ENCODE data around the gene STYXL1.

The STYXL1 gene

DNA sequence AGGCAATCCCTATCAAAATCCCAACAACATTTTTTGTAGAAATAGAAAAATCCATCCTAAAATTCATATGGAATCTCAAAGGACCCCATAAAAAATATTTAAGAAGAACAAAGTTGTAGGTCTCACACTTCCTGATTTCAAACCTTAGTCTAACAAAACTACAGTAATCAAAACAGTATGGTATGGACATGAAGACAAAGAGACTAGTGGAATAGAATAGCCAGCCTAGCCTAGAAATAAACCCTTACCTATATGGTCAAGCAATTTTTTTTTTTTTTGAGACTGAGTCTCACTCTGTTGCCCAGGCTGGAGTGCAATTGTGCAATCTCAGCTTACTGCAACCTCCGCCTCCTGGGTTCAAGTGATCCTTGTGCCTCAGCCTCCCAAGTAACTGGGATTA lies 49.8 kb downstream of the STYXL1 start:
- TF ChIP-seq YY1 (IDR thresholded peaks at IDR 0.05; ENCODE audit: insufficient read depth, insufficient read length) (no peak), ZNF274 (IDR thresholded peaks at IDR 0.05; ENCODE audit: low read depth, low read length) (no peak), SUZ12 (IDR thresholded peaks at IDR 0.05; ENCODE audit: extremely low read depth, insufficient read depth, insufficient read length) (no peak)
- no peak overlapping the region for H3K9ac ChIP-seq (ENCODE audit: insufficient read length, low read depth)
- no peaks in the 10 kb centered on the region for H3K9me3 ChIP-seq (ENCODE audit: insufficient read depth, low read length)
- H3K4me1 ChIP-seq (ENCODE audit: insufficient read depth, insufficient read length): peaks cover 8% of the 10 kb centered on the region
- peaks cover 39% of the 10 kb centered on the region for H3K36me3 ChIP-seq (ENCODE audit: insufficient read depth, insufficient read length, low read length)
- H3K4me3 ChIP-seq (ENCODE audit: insufficient read length, low read depth): no peak overlapping the region
- no peaks in the 10 kb centered on the region for H3K27me3 ChIP-seq (ENCODE audit: insufficient read depth, insufficient read length)
- DNase-seq (ENCODE audit: low read depth, low spot score): no peak

- Histone ChIP-seq H3K9ac (ENCODE audit: insufficient read length, low read depth) (no peak overlapping the region), H3K27me3 (ENCODE audit: insufficient read depth, insufficient read length) (no peaks in the 10 kb centered on the region), H3K4me1 (ENCODE audit: insufficient read depth, insufficient read length) (peaks cover 8% of the 10 kb centered on the region), H3K36me3 (ENCODE audit: insufficient read depth, insufficient read length, low read length) (peaks cover 33% of the 10 kb centered on the region), H3K9me3 (ENCODE audit: insufficient read depth, low read length) (no peaks in the 10 kb centered on the region), H3K4me3 (ENCODE audit: insufficient read length, low read depth) (no peak overlapping the region)
- no peak for DNase-seq (ENCODE audit: low read depth, low spot score)
- TF ChIP-seq YY1 (IDR thresholded peaks at IDR 0.05; ENCODE audit: insufficient read depth, insufficient read length): no peak
Measured at GRCh38 chr7:75996476-75996875, 51.3 kb downstream of the STYXL1 start.

- Histone ChIP-seq H3K4me3 (ENCODE audit: insufficient read length, low read depth) (no peak overlapping the region), H3K9ac (ENCODE audit: insufficient read length, low read depth) (no peak overlapping the region), H3K36me3 (ENCODE audit: insufficient read depth, insufficient read length, low read length) (peaks cover 30% of the 10 kb centered on the region), H3K9me3 (ENCODE audit: insufficient read depth, low read length) (no peaks in the 10 kb centered on the region), H3K27me3 (ENCODE audit: insufficient read depth, insufficient read length) (no peaks in the 10 kb centered on the region), H3K4me1 (ENCODE audit: insufficient read depth, insufficient read length) (peaks cover 8% of the 10 kb centered on the region)
- TF ChIP-seq YY1 (IDR thresholded peaks at IDR 0.05; ENCODE audit: insufficient read depth, insufficient read length): no peak
- TF ChIP-seq ZNF274 (IDR thresholded peaks at IDR 0.05; ENCODE audit: low read depth, low read length): no peak
- no peak for TF ChIP-seq SUZ12 (IDR thresholded peaks at IDR 0.05; ENCODE audit: extremely low read depth, insufficient read depth, insufficient read length)
- no peak for DNase-seq (ENCODE audit: low read depth, low spot score)
Measured at GRCh38 chr7:75995996-75996395, 51.8 kb downstream of the STYXL1 start.

- peak overlapping the region; percentile 32 for H3K4me3 ChIP-seq (ENCODE audit: insufficient read length, low read depth)
- no peak for TF ChIP-seq ZNF274 (IDR thresholded peaks at IDR 0.05; ENCODE audit: low read depth, low read length)
- no peak for TF ChIP-seq YY1 (IDR thresholded peaks at IDR 0.05; ENCODE audit: insufficient read depth, insufficient read length)
- no peak for TF ChIP-seq SUZ12 (IDR thresholded peaks at IDR 0.05; ENCODE audit: extremely low read depth, insufficient read depth, insufficient read length)
- no peaks in the 10 kb centered on the region for H3K9me3 ChIP-seq (ENCODE audit: insufficient read depth, low read length)
- H3K9ac ChIP-seq (ENCODE audit: insufficient read length, low read depth): peak overlapping the region; percentile 72
- peaks cover 23% of the 10 kb centered on the region for H3K36me3 ChIP-seq (ENCODE audit: insufficient read depth, insufficient read length, low read length)
- no peaks in the 10 kb centered on the region for H3K27me3 ChIP-seq (ENCODE audit: insufficient read depth, insufficient read length)
- peaks cover 13% of the 10 kb centered on the region for H3K4me1 ChIP-seq (ENCODE audit: insufficient read depth, insufficient read length)
- DNase-seq (ENCODE audit: low read depth, low spot score): no peak
Measured at GRCh38 chr7:75995052-75995471, 52.7 kb downstream of the STYXL1 start.

GRCh38 chr7:75994388-75995051 lies 53.3 kb downstream of the STYXL1 start, which contains the start of gene TMEM120A:
Gene TMEM120A (minus strand): TSS chr7:75994595. CDS start chr7:75994570, 25 bp downstream.
- peak within 1 kb of the TSS; percentile 80 for H3K9ac ChIP-seq (ENCODE audit: insufficient read length, low read depth)
- no peak for TF ChIP-seq SUZ12 (IDR thresholded peaks at IDR 0.05; ENCODE audit: extremely low read depth, insufficient read depth, insufficient read length)
- peaks cover 18% of the 10 kb centered on the region for H3K4me1 ChIP-seq (ENCODE audit: insufficient read depth, insufficient read length)
- peak; percentile 86 for DNase-seq (ENCODE audit: low read depth, low spot score)
- H3K27me3 ChIP-seq (ENCODE audit: insufficient read depth, insufficient read length): no peaks in the 10 kb centered on the region
- H3K4me3 ChIP-seq (ENCODE audit: insufficient read length, low read depth): peak within 1 kb of the TSS; percentile 77
- H3K36me3 ChIP-seq (ENCODE audit: insufficient read depth, insufficient read length, low read length): peaks cover 27% of the 10 kb centered on the region
- H3K9me3 ChIP-seq (ENCODE audit: insufficient read depth, low read length): no peaks in the 10 kb centered on the region

DNA sequence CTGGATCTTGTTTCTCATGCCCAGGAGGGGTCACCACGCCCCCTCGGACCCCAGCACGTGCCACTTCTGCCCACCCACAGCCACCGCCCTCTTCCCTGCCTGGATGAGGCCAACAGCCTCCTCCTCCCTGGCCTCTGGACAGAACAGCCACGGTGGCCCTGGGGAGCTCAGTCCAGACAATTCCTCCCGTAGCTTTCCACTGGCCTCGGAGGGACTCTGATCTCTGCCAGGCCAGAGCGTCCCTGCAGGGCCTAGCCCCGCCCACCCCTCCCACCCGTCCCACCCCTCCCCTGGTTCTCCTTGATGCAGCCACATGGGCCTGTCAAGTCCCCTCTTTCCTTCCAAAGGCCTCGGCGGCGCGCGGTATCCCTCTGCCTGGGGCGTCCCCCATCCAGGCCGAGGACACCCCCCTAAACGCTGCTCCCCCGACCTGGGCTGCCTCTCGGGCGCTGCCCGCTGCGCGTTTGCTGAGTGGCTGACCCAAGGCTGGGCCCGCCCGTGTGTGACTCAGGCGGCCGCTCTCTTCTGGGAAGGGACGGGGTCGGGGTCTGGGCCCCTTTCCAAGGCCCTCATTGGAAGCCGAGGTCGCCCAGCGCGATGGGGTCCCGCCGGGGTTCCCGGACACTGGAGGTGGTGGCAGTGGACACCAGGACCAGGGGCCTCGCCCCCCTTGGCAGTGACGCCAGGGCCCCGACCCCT lies 54.0 kb downstream of the STYXL1 start:
- TF ChIP-seq ZNF274 (IDR thresholded peaks at IDR 0.05; ENCODE audit: low read depth, low read length) (no peak), SUZ12 (IDR thresholded peaks at IDR 0.05; ENCODE audit: extremely low read depth, insufficient read depth, insufficient read length) (no peak), YY1 (IDR thresholded peaks at IDR 0.05; ENCODE audit: insufficient read depth, insufficient read length) (no peak)
- Histone ChIP-seq H3K27me3 (ENCODE audit: insufficient read depth, insufficient read length) (no peaks in the 10 kb centered on the region), H3K36me3 (ENCODE audit: insufficient read depth, insufficient read length, low read length) (peaks cover 27% of the 10 kb centered on the region), H3K4me1 (ENCODE audit: insufficient read depth, insufficient read length) (peaks cover 23% of the 10 kb centered on the region), H3K9me3 (ENCODE audit: insufficient read depth, low read length) (no peaks in the 10 kb centered on the region), H3K4me3 (ENCODE audit: insufficient read length, low read depth) (peak overlapping the region; percentile 77), H3K9ac (ENCODE audit: insufficient read length, low read depth) (peak overlapping the region; percentile 80)
- no peak for DNase-seq (ENCODE audit: low read depth, low spot score)

DNA sequence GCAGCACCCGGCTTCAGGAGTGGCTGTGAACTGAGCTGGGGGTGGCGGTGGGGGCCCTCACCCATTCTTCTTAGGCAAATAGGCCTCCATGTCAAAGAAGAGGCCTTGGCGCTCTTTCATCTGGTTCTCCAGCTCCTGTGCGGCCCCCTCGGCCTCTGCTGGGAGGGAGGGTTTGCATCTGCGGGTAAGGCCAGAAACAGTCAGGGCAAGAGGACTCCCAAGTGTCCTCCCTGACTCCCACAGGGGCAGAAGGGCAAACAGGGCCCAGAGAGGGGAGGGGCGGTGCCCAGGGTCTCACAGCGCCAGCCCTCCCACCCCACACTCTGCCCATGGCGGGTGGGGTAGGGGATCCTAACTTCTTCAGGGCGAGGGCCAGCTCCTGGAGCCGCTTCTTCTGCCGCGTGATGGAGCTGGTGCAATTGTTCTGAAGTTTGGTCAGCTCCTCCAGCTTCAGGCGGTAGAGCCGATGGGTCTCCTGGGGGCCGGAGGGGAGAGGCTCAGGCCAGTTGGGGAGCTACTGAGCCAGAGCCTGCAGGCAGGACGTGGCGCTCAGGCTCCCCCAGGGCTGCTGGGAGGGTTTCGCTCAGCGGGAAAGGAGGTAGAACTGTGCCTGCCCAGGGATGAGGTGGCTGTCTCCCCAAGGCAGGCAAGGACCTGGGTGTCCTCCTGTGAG lies 55.6 kb downstream of the STYXL1 start:
- no peak for DNase-seq (ENCODE audit: low read depth, low spot score)
- peaks cover 36% of the 10 kb centered on the region for H3K36me3 ChIP-seq (ENCODE audit: insufficient read depth, insufficient read length, low read length)
- H3K9ac ChIP-seq (ENCODE audit: insufficient read length, low read depth): no peak overlapping the region
- no peak for TF ChIP-seq SUZ12 (IDR thresholded peaks at IDR 0.05; ENCODE audit: extremely low read depth, insufficient read depth, insufficient read length)
- no peak for TF ChIP-seq YY1 (IDR thresholded peaks at IDR 0.05; ENCODE audit: insufficient read depth, insufficient read length)
- no peak for TF ChIP-seq ZNF274 (IDR thresholded peaks at IDR 0.05; ENCODE audit: low read depth, low read length)
- H3K4me1 ChIP-seq (ENCODE audit: insufficient read depth, insufficient read length): peaks cover 23% of the 10 kb centered on the region
- no peak overlapping the region for H3K4me3 ChIP-seq (ENCODE audit: insufficient read length, low read depth)
- no peaks in the 10 kb centered on the region for H3K9me3 ChIP-seq (ENCODE audit: insufficient read depth, low read length)
- no peaks in the 10 kb centered on the region for H3K27me3 ChIP-seq (ENCODE audit: insufficient read depth, insufficient read length)
